Measurements from ENCODE around the gene ZMYND11. TPM values are rescaled to one million over a fixed set of nuclear protein-coding genes. Genes with fewer than 3 reads are reported as not detected.

The ZMYND11 gene
- total and polyA plus RNA-seq, 2 experiments from 2014 or later = 31.5 to 70.2 TPM

DNA sequence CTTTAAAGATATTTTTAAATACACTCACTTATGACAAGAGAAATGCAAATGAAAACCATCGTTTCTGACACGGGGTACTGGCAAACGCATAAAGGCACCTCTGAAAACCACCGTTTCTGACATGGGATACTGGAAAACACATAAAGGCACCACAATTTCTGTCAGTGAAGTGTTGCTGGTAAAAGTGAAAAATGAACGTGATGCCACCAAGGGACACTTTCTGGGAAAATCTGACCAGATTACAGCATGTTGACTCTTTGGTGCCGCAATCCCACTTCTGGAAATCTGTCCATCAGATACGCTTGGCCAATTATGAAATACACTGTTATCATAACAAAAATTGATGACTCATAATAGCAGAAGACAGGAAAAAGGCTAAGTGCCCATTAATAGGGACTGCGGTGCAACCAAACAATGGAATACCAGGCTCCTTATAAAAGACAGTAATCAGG is 131.7 kb downstream of the ZMYND11 start:
- no peaks in the 10 kb centered on the region for H3K4me1 ChIP-seq (ENCODE audit: insufficient read depth)
- no peak overlapping the region for H3K4me2 ChIP-seq
- H2AFZ ChIP-seq = no peak overlapping the region
- H3K27ac ChIP-seq = no peak overlapping the region
- H3K9me3 ChIP-seq (ENCODE audit: low read depth) = no peaks in the 10 kb centered on the region
- H3K27me3 ChIP-seq = no peaks in the 10 kb centered on the region
- no peaks in the 10 kb centered on the region for H3K9me2 ChIP-seq (replicated peaks; ENCODE audit: insufficient read depth)
- no peak overlapping the region for H3K4me3 ChIP-seq
- DNase-seq (ENCODE audit: low spot score) = no peak
- H3K79me2 ChIP-seq = no peaks in the 10 kb centered on the region
- H3K36me3 ChIP-seq (replicated peaks; ENCODE audit: insufficient read depth, low read depth) = no peaks in the 10 kb centered on the region
- TF ChIP-seq, protein P1, sequence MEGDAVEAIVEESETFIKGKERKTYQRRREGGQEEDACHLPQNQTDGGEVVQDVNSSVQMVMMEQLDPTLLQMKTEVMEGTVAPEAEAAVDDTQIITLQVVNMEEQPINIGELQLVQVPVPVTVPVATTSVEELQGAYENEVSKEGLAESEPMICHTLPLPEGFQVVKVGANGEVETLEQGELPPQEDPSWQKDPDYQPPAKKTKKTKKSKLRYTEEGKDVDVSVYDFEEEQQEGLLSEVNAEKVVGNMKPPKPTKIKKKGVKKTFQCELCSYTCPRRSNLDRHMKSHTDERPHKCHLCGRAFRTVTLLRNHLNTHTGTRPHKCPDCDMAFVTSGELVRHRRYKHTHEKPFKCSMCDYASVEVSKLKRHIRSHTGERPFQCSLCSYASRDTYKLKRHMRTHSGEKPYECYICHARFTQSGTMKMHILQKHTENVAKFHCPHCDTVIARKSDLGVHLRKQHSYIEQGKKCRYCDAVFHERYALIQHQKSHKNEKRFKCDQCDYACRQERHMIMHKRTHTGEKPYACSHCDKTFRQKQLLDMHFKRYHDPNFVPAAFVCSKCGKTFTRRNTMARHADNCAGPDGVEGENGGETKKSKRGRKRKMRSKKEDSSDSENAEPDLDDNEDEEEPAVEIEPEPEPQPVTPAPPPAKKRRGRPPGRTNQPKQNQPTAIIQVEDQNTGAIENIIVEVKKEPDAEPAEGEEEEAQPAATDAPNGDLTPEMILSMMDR (IDR thresholded peaks at IDR 0.05; ENCODE audit: poor library complexity) = no peak
- TF ChIP-seq EZH2 (IDR thresholded peaks at IDR 0.05; ENCODE audit: borderline replicate concordance) (no peak), EZH2phosphoT487 (IDR thresholded peaks at IDR 0.05; ENCODE audit: low read depth, severe bottlenecking, unreplicated experiment) (no peak)
- 79% methylated on average over 8 of the region's 8 CpGs for WGBS (ENCODE audit: low lambda C conversion rate, missing lambda C conversion rate)
- no peaks in the 10 kb centered on the region for H4K20me1 ChIP-seq (ENCODE audit: insufficient read depth, poor library complexity, severe bottlenecking)

- no peak for DNase-seq (ENCODE audit: low spot score)
- H3K27ac ChIP-seq = no peak overlapping the region
- H3K27me3 ChIP-seq = no peaks in the 10 kb centered on the region
- no peak overlapping the region for H2AFZ ChIP-seq
- H3K9me3 ChIP-seq (ENCODE audit: low read depth) = no peaks in the 10 kb centered on the region
- 87% methylated on average over 11 of the region's 11 CpGs for WGBS (ENCODE audit: low lambda C conversion rate, missing lambda C conversion rate)
- no peaks in the 10 kb centered on the region for H3K79me2 ChIP-seq
- no peaks in the 10 kb centered on the region for H3K36me3 ChIP-seq (replicated peaks; ENCODE audit: insufficient read depth, low read depth)
- TF ChIP-seq EZH2phosphoT487 (IDR thresholded peaks at IDR 0.05; ENCODE audit: low read depth, severe bottlenecking, unreplicated experiment) = no peak
- no peak for TF ChIP-seq EZH2 (IDR thresholded peaks at IDR 0.05; ENCODE audit: borderline replicate concordance)
- TF ChIP-seq, protein P1 (IDR thresholded peaks at IDR 0.05; ENCODE audit: poor library complexity) = no peak
- no peak overlapping the region for H3K4me3 ChIP-seq
- H3K4me1 ChIP-seq (ENCODE audit: insufficient read depth) = no peaks in the 10 kb centered on the region
- H3K9me2 ChIP-seq (replicated peaks; ENCODE audit: insufficient read depth) = no peaks in the 10 kb centered on the region
- H4K20me1 ChIP-seq (ENCODE audit: insufficient read depth, poor library complexity, severe bottlenecking) = no peaks in the 10 kb centered on the region
- H3K4me2 ChIP-seq = no peak overlapping the region
Measured at GRCh38 chr10:267705-268104, 132.4 kb downstream of the ZMYND11 start.

- Histone ChIP-seq H3K27ac (no peak overlapping the region), H4K20me1 (ENCODE audit: insufficient read depth, poor library complexity, severe bottlenecking) (no peaks in the 10 kb centered on the region), H3K4me2 (no peak overlapping the region), H3K79me2 (no peaks in the 10 kb centered on the region), H3K4me1 (ENCODE audit: insufficient read depth) (no peaks in the 10 kb centered on the region), H3K36me3 (replicated peaks; ENCODE audit: insufficient read depth, low read depth) (no peaks in the 10 kb centered on the region), H3K4me3 (no peak overlapping the region), H3K9me2 (replicated peaks; ENCODE audit: insufficient read depth) (no peaks in the 10 kb centered on the region), H3K9me3 (ENCODE audit: low read depth) (no peaks in the 10 kb centered on the region), H2AFZ (no peak overlapping the region), H3K27me3 (no peaks in the 10 kb centered on the region)
- 79% methylated on average over 10 of the region's 10 CpGs for WGBS (ENCODE audit: low lambda C conversion rate, missing lambda C conversion rate)
- no peak for DNase-seq (ENCODE audit: low spot score)
- TF ChIP-seq, protein P1 (IDR thresholded peaks at IDR 0.05; ENCODE audit: poor library complexity) = no peak
- TF ChIP-seq EZH2 (IDR thresholded peaks at IDR 0.05; ENCODE audit: borderline replicate concordance) = no peak
- no peak for TF ChIP-seq EZH2phosphoT487 (IDR thresholded peaks at IDR 0.05; ENCODE audit: low read depth, severe bottlenecking, unreplicated experiment)
Measured at GRCh38 chr10:269440-270074, 134.3 kb downstream of the ZMYND11 start.

Measured in hepatocyte (in vitro differentiated cells).